Effector memory CD4-positive, alpha-beta T cell (primary cell): Measurements from ENCODE around the gene BAG3.

Experiments
- DNase-seq, 3 donors: peaks; one replicate each; pipeline ENCODE4 v3.0.0-alpha.2; 2020
- H3K27ac ChIP-seq: 2 replicates; pipeline ENCODE4 v1.7.0; 2013; ENCODE audit warnings: mild to moderate bottlenecking, low read length, moderate library complexity; ENCODE audit not compliant: insufficient read depth, poor library complexity, severe bottlenecking
- H3K27me3 ChIP-seq: replicated peaks from 2 replicates; pipeline ENCODE4 v1.7.0; 2013; ENCODE audit warnings: mild to moderate bottlenecking, low read length; ENCODE audit not compliant: insufficient read depth, control insufficient read depth, poor library complexity, severe bottlenecking
- H3K36me3 ChIP-seq: 2 replicates; pipeline ENCODE4 v1.7.0; 2013; ENCODE audit warnings: mild to moderate bottlenecking, low read length, moderate library complexity; ENCODE audit not compliant: control insufficient read depth, insufficient read depth
- H3K4me1 ChIP-seq: 2 replicates; pipeline ENCODE4 v1.7.0; 2013; ENCODE audit warnings: low read length, mild to moderate bottlenecking; ENCODE audit not compliant: control insufficient read depth, insufficient read depth, poor library complexity, severe bottlenecking
- H3K4me3 ChIP-seq: 2 replicates; pipeline ENCODE4 v1.7.0; 2013; ENCODE audit warnings: low read length, low read depth, mild to moderate bottlenecking; ENCODE audit not compliant: insufficient read depth, poor library complexity, severe bottlenecking
- H3K9me3 ChIP-seq: 2 replicates; pipeline ENCODE4 v1.7.0; 2013; ENCODE audit warnings: mild to moderate bottlenecking, low read length, moderate library complexity; ENCODE audit not compliant: control insufficient read depth

BAG3 gene

GRCh38 chr10:119675483-119676170 is 24.4 kb downstream of the BAG3 start:
- Histone ChIP-seq H3K4me1 (no peaks in the 10 kb centered on the region), H3K36me3 (peaks cover 61% of the 10 kb centered on the region), H3K27me3 (no peaks in the 10 kb centered on the region), H3K27ac (no peak overlapping the region), H3K9me3 (no peaks in the 10 kb centered on the region), H3K4me3 (no peak overlapping the region)
- no peak for DNase-seq

GRCh38 chr10:119677126-119677525 is 25.9 kb downstream of the BAG3 start:
- H3K4me3 ChIP-seq, result no peak overlapping the region
- H3K27me3 ChIP-seq, result no peaks in the 10 kb centered on the region
- H3K4me1 ChIP-seq, result no peaks in the 10 kb centered on the region
- DNase-seq, result no peak
- no peaks in the 10 kb centered on the region for H3K9me3 ChIP-seq
- no peak overlapping the region for H3K27ac ChIP-seq
- H3K36me3 ChIP-seq, result peaks cover 47% of the 10 kb centered on the region

- H3K36me3 ChIP-seq, result peaks cover 37% of the 10 kb centered on the region
- no peaks in the 10 kb centered on the region for H3K9me3 ChIP-seq
- H3K27ac ChIP-seq, result no peak overlapping the region
- H3K4me1 ChIP-seq, result no peaks in the 10 kb centered on the region
- DNase-seq, result no peak
- no peaks in the 10 kb centered on the region for H3K27me3 ChIP-seq
- H3K4me3 ChIP-seq, result no peak overlapping the region
Observed at GRCh38 chr10:119677904-119678755, 26.9 kb downstream of the BAG3 start.

GRCh38 chr10:119679480-119679829 is 28.3 kb downstream of the BAG3 start:
- Histone ChIP-seq H3K27ac (no peak overlapping the region), H3K9me3 (no peaks in the 10 kb centered on the region), H3K36me3 (peaks cover 24% of the 10 kb centered on the region), H3K4me1 (no peaks in the 10 kb centered on the region), H3K4me3 (no peak overlapping the region), H3K27me3 (no peaks in the 10 kb centered on the region)
- no peak for DNase-seq

GRCh38 chr10:119680050-119680449 is 28.9 kb downstream of the BAG3 start:
- Histone ChIP-seq H3K4me3 (no peak overlapping the region), H3K36me3 (peaks cover 18% of the 10 kb centered on the region), H3K27ac (no peak overlapping the region), H3K27me3 (no peaks in the 10 kb centered on the region), H3K4me1 (no peaks in the 10 kb centered on the region), H3K9me3 (no peaks in the 10 kb centered on the region)
- no peak for DNase-seq

- Histone ChIP-seq H3K4me3 (no peak overlapping the region), H3K36me3 (peaks cover 14% of the 10 kb centered on the region), H3K27ac (no peak overlapping the region), H3K4me1 (no peaks in the 10 kb centered on the region), H3K27me3 (no peaks in the 10 kb centered on the region), H3K9me3 (no peaks in the 10 kb centered on the region)
- no peak for DNase-seq
Observed at GRCh38 chr10:119680650-119681081, 29.5 kb downstream of the BAG3 start.

- H3K4me3 ChIP-seq, result peak overlapping the region; percentile 18
- DNase-seq, result peak; percentile 70 to 76 (median 70)
Observed at GRCh38 chr10:119686465-119687191, 35.4 kb downstream of the BAG3 start.

GRCh38 chr10:119687192-119688032 is 36.2 kb downstream of the BAG3 start:
- Histone ChIP-seq H3K36me3 (no peaks in the 10 kb centered on the region), H3K27me3 (no peaks in the 10 kb centered on the region), H3K4me1 (no peaks in the 10 kb centered on the region), H3K27ac (no peak overlapping the region), H3K9me3 (no peaks in the 10 kb centered on the region), H3K4me3 (no peak overlapping the region)
- no peak for DNase-seq

More at GRCh38 chr10:119686465-119687191, 35.4 kb downstream of the BAG3 start:
- Histone ChIP-seq H3K27me3 (no peaks in the 10 kb centered on the region), H3K9me3 (no peaks in the 10 kb centered on the region), H3K4me1 (no peaks in the 10 kb centered on the region), H3K36me3 (no peaks in the 10 kb centered on the region), H3K27ac (no peak overlapping the region)

GRCh38 chr10:119688033-119688508 is 36.9 kb downstream of the BAG3 start:
- no peaks in the 10 kb centered on the region for H3K36me3 ChIP-seq
- H3K4me1 ChIP-seq, result no peaks in the 10 kb centered on the region
- H3K27ac ChIP-seq, result no peak overlapping the region
- DNase-seq, result no peak
- H3K9me3 ChIP-seq, result no peaks in the 10 kb centered on the region
- no peaks in the 10 kb centered on the region for H3K27me3 ChIP-seq
- no peak overlapping the region for H3K4me3 ChIP-seq
